Esophagus muscularis mucosa (tissue), 4 donors: ENCODE data around the gene TFB1M. TPM values are rescaled to one million over a fixed set of nuclear protein-coding genes. Genes with fewer than 3 reads are reported as not detected.
A peak's percentile ranks its signal among the peaks of the same experiment; 100 is the strongest.

Experiments
- DNase-seq: peaks from one replicate; pipeline ENCODE4 v3.0.0-alpha.2; 2017; ENCODE audit errors: extremely low spot score
- H3K27ac ChIP-seq, 4 donors: fragments of 200-600 bp; sonication (generic); replicated peaks in 1 of 4; 1 replicate in 3 of 4; 2 replicates in 1 of 4; pipeline ENCODE4 v1.5.1; 2016 to 2019; ENCODE audit warnings: mild to moderate bottlenecking in 1 of 4
- H3K27me3 ChIP-seq, 4 donors: fragments of 200-600 bp; sonication (generic); one replicate each; pipeline versions ENCODE4 v1.5.1 to v1.6.0; 2016 to 2019
- H3K36me3 ChIP-seq, 4 donors: fragments of 200-600 bp; sonication (generic); one replicate each; pipeline ENCODE4 v1.5.1; 2016 to 2019
- H3K4me1 ChIP-seq, 4 donors: fragments of 200-600 bp; sonication (generic); one replicate each; pipeline ENCODE4 v1.5.1; 2016 to 2019
- H3K4me3 ChIP-seq, 4 donors: fragments of 200-600 bp; sonication (generic); 1 replicate in 2 of 4; 2 replicates in 2 of 4; pipeline ENCODE4 v1.5.1; 2016 to 2019; ENCODE audit warnings: mild to moderate bottlenecking in 4 of 4, moderate library complexity in 1 of 4
- H3K9me3 ChIP-seq, 4 donors: fragments of 200-600 bp; sonication (generic); 1 replicate in 3 of 4; 2 replicates in 1 of 4; pipeline ENCODE4 v1.5.1; 2016 to 2019
- CTCF ChIP-seq, 3 experiments: fragments of 200-600 bp in 2 of 3; fragments of 450-650 bp in 1 of 3; sonication (generic) in 2 of 3; IDR thresholded peaks; one replicate each; pipeline ENCODE4 v1.5.1; 2017 to 2019; ENCODE audit warnings: antibody characterized with exemption in 3 of 3, mild to moderate bottlenecking in 2 of 3, moderate library complexity in 1 of 3
- EP300 ChIP-seq: sonication (generic); formaldehyde crosslinking; IDR thresholded peaks from one replicate; pipeline ENCODE4 v1.6.1; 2017; ENCODE audit warnings: antibody characterized with exemption
- POLR2A ChIP-seq: fragments of 450-650 bp; IDR thresholded peaks from one replicate; pipeline ENCODE4 v1.6.1; 2017; ENCODE audit warnings: antibody characterized with exemption, moderate library complexity, mild to moderate bottlenecking, low read depth
- POLR2AphosphoS5 ChIP-seq, 2 donors: sonication (generic); formaldehyde crosslinking; IDR thresholded peaks; one replicate each; pipeline ENCODE4 v1.6.1; 2017; ENCODE audit warnings: antibody characterized with exemption in 2 of 2
- WGBS: methylation state at CpG from one replicate; pipeline ENCODE4 v1.1.5; 2018; 5-methylcytosine and 5-hydroxymethylcytosine counted together
- intact Hi-C: fragments of 100-400 bp; cut with DNase I; formaldehyde crosslinking; loops from one replicate; pipeline ENCODE4 v1.15.1; 2023
- total RNA-seq, 4 donors: library from RNA; depleted of rRNA; stranded (reverse); fragments of >200 nt; gene quantifications; one replicate each; pipeline versions ENCODE4 v1.1.0 to v1.2.1, GENCODE V29; 2016

The TFB1M gene
- total RNA-seq, 4 donors from 2014 or later: 6.5 to 15.4 (median 12.2) TPM

- TF ChIP-seq CTCF (IDR thresholded peaks at IDR 0.05) (no peak), POLR2A (no peak), EP300 (no peak), POLR2AphosphoS5 (IDR thresholded peaks at IDR 0.05) (no peak)
- peaks cover 31 to 45% (median 43%) of the 10 kb centered on the region in 4 donors for H3K4me1 ChIP-seq
- no peaks in the 10 kb centered on the region for H3K36me3 ChIP-seq
- no peak overlapping the region for H3K4me3 ChIP-seq
- intact Hi-C loops: no loop called here
- H3K27me3 ChIP-seq: no peaks in the 10 kb centered on the region
- 63% methylated on average over 1 of the region's 1 CpG for WGBS
- no peak for DNase-seq
- peak overlapping the region; percentile 48 to 65 (median 58) for H3K27ac ChIP-seq
- no peaks in the 10 kb centered on the region for H3K9me3 ChIP-seq
Measured at GRCh38 chr6:155274533-155274932, 39.8 kb downstream of the TFB1M start.

- TF ChIP-seq POLR2A (no peak), EP300 (no peak), POLR2AphosphoS5 (IDR thresholded peaks at IDR 0.05) (no peak), CTCF (IDR thresholded peaks at IDR 0.05) (no peak)
- no peaks in the 10 kb centered on the region for H3K36me3 ChIP-seq
- peaks cover 31 to 45% (median 43%) of the 10 kb centered on the region in 4 donors for H3K4me1 ChIP-seq
- H3K9me3 ChIP-seq: no peaks in the 10 kb centered on the region
- H3K4me3 ChIP-seq: no peak overlapping the region
- DNase-seq: no peak
- peak overlapping the region; percentile 48 to 65 (median 58) for H3K27ac ChIP-seq
- intact Hi-C loops: no loop called here
- WGBS: 38% methylated on average over 2 of the region's 2 CpGs
- no peaks in the 10 kb centered on the region for H3K27me3 ChIP-seq
Measured at GRCh38 chr6:155274106-155274505, 40.2 kb downstream of the TFB1M start.

GRCh38 chr6:155273431-155273830 lies 40.9 kb downstream of the TFB1M start:
- Histone ChIP-seq H3K27me3 (no peaks in the 10 kb centered on the region), H3K27ac (peak overlapping the region; percentile 48 to 65 (median 58)), H3K4me1 (peaks cover 31 to 45% (median 43%) of the 10 kb centered on the region in 4 donors), H3K4me3 (no peak overlapping the region), H3K9me3 (no peaks in the 10 kb centered on the region), H3K36me3 (no peaks in the 10 kb centered on the region)
- 28% methylated on average over 3 of the region's 3 CpGs for WGBS
- intact Hi-C loops: no loop called here
- TF ChIP-seq POLR2A (no peak), POLR2AphosphoS5 (IDR thresholded peaks at IDR 0.05) (no peak), CTCF (IDR thresholded peaks at IDR 0.05) (no peak), EP300 (no peak)
- DNase-seq: no peak

GRCh38 chr6:155272353-155273232 lies 41.7 kb downstream of the TFB1M start:
- H3K4me3 ChIP-seq: no peak overlapping the region
- TF ChIP-seq POLR2AphosphoS5 (IDR thresholded peaks at IDR 0.05): no peak
- no peak for TF ChIP-seq EP300
- TF ChIP-seq POLR2A: no peak
- TF ChIP-seq CTCF (IDR thresholded peaks at IDR 0.05): no peak
- no peaks in the 10 kb centered on the region for H3K36me3 ChIP-seq
- no peaks in the 10 kb centered on the region for H3K27me3 ChIP-seq
- WGBS: 54% methylated on average over 8 of the region's 8 CpGs
- H3K27ac ChIP-seq: peak overlapping the region; percentile 48 to 65 (median 58)
- peaks cover 28 to 47% (median 44%) of the 10 kb centered on the region in 4 donors for H3K4me1 ChIP-seq
- H3K9me3 ChIP-seq: no peaks in the 10 kb centered on the region
- no peak for DNase-seq
- intact Hi-C loops: no loop called here
